HepG2 (cell line): Measurements from ENCODE around the gene CPNE8. TPM values are rescaled to one million over a fixed set of nuclear protein-coding genes. Genes with fewer than 3 reads are reported as not detected.

Source experiments
- ATAD3A ChIP-seq: sonication (generic); formaldehyde crosslinking; IDR thresholded peaks from 2 replicates; pipeline ENCODE4 v1.4.0; 2020; ENCODE audit warnings: missing genetic modification reagents
- ATF7 ChIP-seq, 2 experiments: fragments of 450-650 bp in 1 of 2; sonication (generic) in 1 of 2; formaldehyde crosslinking in 1 of 2; IDR thresholded peaks; 2 replicates each; pipeline versions ENCODE4 v1.4.0 to v1.6.1; 2016 to 2020; ENCODE audit warnings: antibody characterized with exemption in 1 of 2, mild to moderate bottlenecking in 1 of 2, missing genetic modification reagents in 1 of 2
- BRD4 ChIP-seq: sonication (generic); formaldehyde crosslinking; IDR thresholded peaks from 2 replicates; pipeline ENCODE4 v1.4.0; 2020; ENCODE audit warnings: missing genetic modification reagents
- FOXA3 ChIP-seq: IDR thresholded peaks from 2 replicates; pipeline ENCODE4 v1.6.1; 2016; ENCODE audit warnings: missing genetic modification reagents, missing compliant biosample characterization
- KAT8 ChIP-seq: IDR thresholded peaks from 2 replicates; pipeline ENCODE4 v1.6.1; 2016; ENCODE audit warnings: missing genetic modification reagents, missing compliant biosample characterization
- NCOA2 ChIP-seq: sonication (generic); formaldehyde crosslinking; IDR thresholded peaks from 2 replicates; pipeline ENCODE4 v1.8.0; 2022; ENCODE audit warnings: inconsistent platforms
- RNF219 ChIP-seq: sonication (generic); formaldehyde crosslinking; IDR thresholded peaks from 2 replicates; pipeline ENCODE4 v1.5.0; 2020; ENCODE audit warnings: mild to moderate bottlenecking, missing genetic modification reagents
- THAP11 ChIP-seq: IDR thresholded peaks from 2 replicates; pipeline ENCODE4 v1.6.1; 2016; ENCODE audit warnings: missing biosample characterization, missing genetic modification reagents
- ZBTB7B ChIP-seq: sonication (generic); formaldehyde crosslinking; IDR thresholded peaks from 2 replicates; pipeline ENCODE4 v1.4.0; 2020; ENCODE audit warnings: missing genetic modification reagents
- ZFP82 ChIP-seq: sonication (generic); formaldehyde crosslinking; IDR thresholded peaks from 2 replicates; pipeline ENCODE4 v1.5.1; 2020; ENCODE audit warnings: mild to moderate bottlenecking, missing genetic modification reagents, borderline replicate concordance
- ZNF687 ChIP-seq: sonication (generic); formaldehyde crosslinking; IDR thresholded peaks from 2 replicates; pipeline ENCODE4 v1.5.1; 2020; ENCODE audit warnings: mild to moderate bottlenecking, missing genetic modification reagents, moderate library complexity
- polyA plus RNA-seq, 8 experiments: library from polyadenylated mRNA; depleted of rRNA in 3 of 8; stranded (reverse) in 7 of 8; unstranded in 1 of 8; fragments of >200 nt; fragmentation: Illumina TruSeq in 4 of 8; extraction: Trizol in 4 of 8; gene quantifications; 2 replicates each; pipeline versions ENCODE4 v1.2.1 to v1.2.3, GENCODE V29; 2011 to 2016; ENCODE audit warnings: low read depth in 4 of 8, missing spikeins in 1 of 8, mixed read lengths in 1 of 8; ENCODE audit not compliant: insufficient read depth in 1 of 8
- total RNA-seq, 5 experiments: library from RNA; depleted of rRNA; stranded (reverse); fragments of >200 nt; fragmentation: Illumina TruSeq; extraction: Trizol; gene quantifications; 2 replicates each; pipeline ENCODE4 v1.2.3, GENCODE V29; 2016; ENCODE audit warnings: low read depth in 1 of 5
- TF ChIP-seq, protein P1 (sequence below): IDR thresholded peaks from 2 replicates; pipeline ENCODE4 v1.6.1; 2018; ENCODE audit warnings: missing genetic modification reagents, mild to moderate bottlenecking, missing compliant biosample characterization
- TF ChIP-seq, protein P2 (sequence below): sonication (generic); formaldehyde crosslinking; IDR thresholded peaks from 2 replicates; pipeline ENCODE4 v1.5.0; 2020; ENCODE audit warnings: mild to moderate bottlenecking, missing genetic modification reagents, borderline replicate concordance
- TF ChIP-seq, protein P3 (sequence below): sonication (generic); formaldehyde crosslinking; IDR thresholded peaks from 2 replicates; pipeline ENCODE4 v1.5.1; 2020; ENCODE audit warnings: missing genetic modification reagents, mild to moderate bottlenecking, borderline replicate concordance

Gene CPNE8
- total and polyA plus RNA-seq, 2 of the 13 experiments (the other 11 are each of a cell fraction or from before 2014, with no cell fraction given), result 2.4 to 2.7 TPM

GRCh38 chr12:38906482-38907200 is 1.2 kb upstream of the CPNE8 start (continued):
- peak; percentile 31; the same call in 1 of the 2 replicates for TF ChIP-seq NCOA2 (CRISPR knock-in tag)
- peak; percentile 68; the same call in 1 of the 2 replicates for TF ChIP-seq ZBTB7B (CRISPR knock-in tag)
- TF ChIP-seq FOXA3 (CRISPR knock-in tag), result peak; percentile 38; the same call in 1 of the 2 replicates
- no peak for TF ChIP-seq RNF219 (CRISPR knock-in tag)
- TF ChIP-seq, protein P1, sequence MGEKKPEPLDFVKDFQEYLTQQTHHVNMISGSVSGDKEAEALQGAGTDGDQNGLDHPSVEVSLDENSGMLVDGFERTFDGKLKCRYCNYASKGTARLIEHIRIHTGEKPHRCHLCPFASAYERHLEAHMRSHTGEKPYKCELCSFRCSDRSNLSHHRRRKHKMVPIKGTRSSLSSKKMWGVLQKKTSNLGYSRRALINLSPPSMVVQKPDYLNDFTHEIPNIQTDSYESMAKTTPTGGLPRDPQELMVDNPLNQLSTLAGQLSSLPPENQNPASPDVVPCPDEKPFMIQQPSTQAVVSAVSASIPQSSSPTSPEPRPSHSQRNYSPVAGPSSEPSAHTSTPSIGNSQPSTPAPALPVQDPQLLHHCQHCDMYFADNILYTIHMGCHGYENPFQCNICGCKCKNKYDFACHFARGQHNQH (CRISPR knock-in tag), result peak; percentile 31; the same call in 1 of the 2 replicates
- TF ChIP-seq, protein P2, sequence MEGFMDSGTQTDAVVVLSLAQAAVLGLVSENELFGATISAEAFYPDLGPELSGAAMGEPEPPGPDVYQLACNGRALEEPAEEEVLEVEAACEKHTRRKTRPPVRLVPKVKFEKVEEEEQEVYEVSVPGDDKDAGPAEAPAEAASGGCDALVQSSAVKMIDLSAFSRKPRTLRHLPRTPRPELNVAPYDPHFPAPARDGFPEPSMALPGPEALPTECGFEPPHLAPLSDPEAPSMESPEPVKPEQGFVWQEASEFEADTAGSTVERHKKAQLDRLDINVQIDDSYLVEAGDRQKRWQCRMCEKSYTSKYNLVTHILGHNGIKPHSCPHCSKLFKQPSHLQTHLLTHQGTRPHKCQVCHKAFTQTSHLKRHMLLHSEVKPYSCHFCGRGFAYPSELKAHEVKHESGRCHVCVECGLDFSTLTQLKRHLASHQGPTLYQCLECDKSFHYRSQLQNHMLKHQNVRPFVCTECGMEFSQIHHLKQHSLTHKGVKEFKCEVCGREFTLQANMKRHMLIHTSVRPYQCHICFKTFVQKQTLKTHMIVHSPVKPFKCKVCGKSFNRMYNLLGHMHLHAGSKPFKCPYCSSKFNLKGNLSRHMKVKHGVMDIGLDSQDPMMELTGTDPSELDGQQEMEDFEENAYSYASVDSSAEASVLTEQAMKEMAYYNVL (CRISPR knock-in tag), result no peak
- peak; percentile 50; the same call in 1 of the 2 replicates for TF ChIP-seq KAT8 (CRISPR knock-in tag)
- no peak for TF ChIP-seq ATAD3A
- TF ChIP-seq THAP11, result peak; percentile 56
- 0 out of 2 replicates have a peak, but pooled peaks have one; percentile 46 for TF ChIP-seq ZFP82
- no peak for TF ChIP-seq ATF7 (IDR thresholded peaks at IDR 0.05)
- TF ChIP-seq ATF7 (CRISPR knock-in tag; IDR thresholded peaks at IDR 0.05), result peak; percentile 37; the same call in 1 of the 2 replicates
- peak; percentile 62 for TF ChIP-seq ZNF687
- TF ChIP-seq, protein P3, sequence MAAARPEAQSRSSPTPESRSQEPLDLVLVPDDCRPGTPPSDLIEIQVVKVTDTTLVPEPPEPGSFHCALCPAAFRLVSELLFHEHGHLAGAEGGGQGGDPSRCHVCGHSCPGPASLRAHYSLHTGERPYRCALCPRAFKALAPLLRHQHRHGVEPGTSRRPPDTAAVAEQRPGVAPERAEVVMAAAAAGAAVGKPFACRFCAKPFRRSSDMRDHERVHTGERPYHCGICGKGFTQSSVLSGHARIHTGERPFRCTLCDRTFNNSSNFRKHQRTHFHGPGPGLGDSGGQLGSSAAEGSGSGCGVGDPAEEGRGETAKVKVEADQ (CRISPR knock-in tag), result no peak
- TF ChIP-seq BRD4, result no peak
